Kidney (tissue), 14 donors: ENCODE data around the gene RPS6KL1. TPM values are rescaled to one million over a fixed set of nuclear protein-coding genes. Genes with fewer than 3 reads are reported as not detected.

Experiments used
- DNase-seq, 5 donors: peaks; one replicate each; pipeline ENCODE4 v3.0.0-alpha.2; 2013 to 2020
- FAIRE-seq: peaks from 2 replicates; lab custom pipeline; 2012; peaks lifted over from hg19 to GRCh38; lab: Jason Lieb, UNC
- H3K27ac ChIP-seq, 2 donors: one replicate each; pipeline ENCODE4 v1.7.0; 2013; ENCODE audit warnings: low read depth in 2 of 2, low read length in 2 of 2, inconsistent platforms in 1 of 2
- H3K27me3 ChIP-seq: one replicate; pipeline ENCODE4 v1.7.1; 2013; ENCODE audit warnings: low read length, inconsistent platforms; ENCODE audit not compliant: control insufficient read depth, insufficient read depth
- H3K36me3 ChIP-seq, 3 donors: one replicate each; pipeline versions ENCODE4 v1.7.0 to v1.7.1; 2013; ENCODE audit warnings: low read length in 3 of 3, control low read depth in 1 of 3, inconsistent platforms in 1 of 3; ENCODE audit not compliant: insufficient read depth in 3 of 3, control insufficient read depth in 2 of 3
- H3K4me1 ChIP-seq, 3 donors: one replicate each; pipeline versions ENCODE4 v1.7.0 to v1.7.1; 2013; ENCODE audit warnings: low read length in 3 of 3, inconsistent platforms in 1 of 3, low read depth in 1 of 3; ENCODE audit not compliant: control insufficient read depth in 2 of 3, insufficient read depth in 2 of 3
- H3K4me3 ChIP-seq, 3 donors: one replicate each; pipeline versions ENCODE4 v1.7.0 to v1.8.1; 2013; ENCODE audit warnings: low read length in 3 of 3, control low read depth in 1 of 3, inconsistent platforms in 1 of 3
- H3K9ac ChIP-seq, 3 donors: one replicate each; pipeline versions ENCODE4 v1.7.0 to v1.7.1; 2013; ENCODE audit warnings: low read length in 3 of 3, control low read depth in 1 of 3, inconsistent platforms in 1 of 3
- H3K9me3 ChIP-seq, 3 donors: one replicate each; pipeline versions ENCODE4 v1.7.0 to v1.7.1; 2013; ENCODE audit warnings: low read length in 3 of 3, control low read depth in 1 of 3, inconsistent platforms in 1 of 3; ENCODE audit not compliant: control insufficient read depth in 2 of 3, insufficient read depth in 1 of 3
- intact Hi-C: fragments of 100-400 bp; cut with DNase I; formaldehyde crosslinking; loops from one replicate; pipeline ENCODE4 v1.11.1; 2022
- polyA plus RNA-seq: library from polyadenylated mRNA; stranded (reverse); fragments of 350-450 nt; fragmentation: Illumina TruSeq; extraction: RNeasy Lipid Tissue Mini Kit (QIAGEN cat#74804); gene quantifications from one replicate; pipeline ENCODE4 v1.2.3, GENCODE V29; 2014; ENCODE audit warnings: low read depth, low replicate concordance; ENCODE audit not compliant: insufficient read depth
- total RNA-seq: library from RNA; stranded (reverse); fragmentation: NEBNext Ultra II Directional; extraction: Animal tissue kit (Norgen Biotek cat#: 25700); gene quantifications from one replicate; pipeline ENCODE4 v1.2.1, GENCODE V29; 2021
- TF ChIP-seq, protein P1 (sequence below): IDR thresholded peaks from 3 replicates; pipeline ENCODE4 v1.5.1; 2012; ENCODE audit warnings: mild to moderate bottlenecking, moderate library complexity, borderline replicate concordance; ENCODE audit not compliant: insufficient read depth; ENCODE audit errors: extremely low read depth
- donor health status: control.
- donor health status: control.
- donor health status: control.
- donor health status: control.
- donor health status: control.
- donor health status: DM: yes; HTN: yes; CAD: no.
- donor health status: Normal renal cell carcinoma (clear cell type).

Gene RPS6KL1
- total and polyA plus RNA-seq, 2 donors from 2014 or later = 3.7 to 7.9 TPM

DNA sequence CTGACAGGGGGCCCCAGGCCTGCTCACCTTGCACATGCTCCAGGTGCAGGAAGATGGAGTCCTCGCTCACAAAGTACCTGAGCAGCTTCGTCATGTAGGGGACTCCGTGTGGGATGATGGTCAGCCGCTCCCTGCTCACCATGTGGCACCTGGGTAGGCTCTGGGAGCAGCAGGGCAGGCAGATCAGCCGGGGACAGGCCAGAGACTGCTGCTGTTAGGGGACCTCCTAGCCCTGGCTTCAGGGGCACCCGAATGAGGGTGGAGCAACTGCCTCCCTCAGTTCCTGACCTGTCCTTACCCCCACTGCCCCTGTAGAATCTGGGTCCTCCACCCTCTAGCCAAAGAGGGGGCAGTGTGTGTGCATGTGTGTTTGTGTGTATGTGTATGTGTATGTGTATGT lies 11.8 kb downstream of the RPS6KL1 start:
- intact Hi-C loops = no loop called here
- H3K36me3 ChIP-seq = peaks cover 0 to 2% (median 0%) of the 10 kb centered on the region in 3 donors
- no peaks in the 10 kb centered on the region for H3K9me3 ChIP-seq
- H3K4me1 ChIP-seq = peaks cover 0 to 12% (median 0%) of the 10 kb centered on the region in 3 donors
- no peak for DNase-seq
- H3K27me3 ChIP-seq = no peaks in the 10 kb centered on the region
- H3K9ac ChIP-seq = no peak overlapping the region
- FAIRE-seq = no peak
- TF ChIP-seq, protein P1, sequence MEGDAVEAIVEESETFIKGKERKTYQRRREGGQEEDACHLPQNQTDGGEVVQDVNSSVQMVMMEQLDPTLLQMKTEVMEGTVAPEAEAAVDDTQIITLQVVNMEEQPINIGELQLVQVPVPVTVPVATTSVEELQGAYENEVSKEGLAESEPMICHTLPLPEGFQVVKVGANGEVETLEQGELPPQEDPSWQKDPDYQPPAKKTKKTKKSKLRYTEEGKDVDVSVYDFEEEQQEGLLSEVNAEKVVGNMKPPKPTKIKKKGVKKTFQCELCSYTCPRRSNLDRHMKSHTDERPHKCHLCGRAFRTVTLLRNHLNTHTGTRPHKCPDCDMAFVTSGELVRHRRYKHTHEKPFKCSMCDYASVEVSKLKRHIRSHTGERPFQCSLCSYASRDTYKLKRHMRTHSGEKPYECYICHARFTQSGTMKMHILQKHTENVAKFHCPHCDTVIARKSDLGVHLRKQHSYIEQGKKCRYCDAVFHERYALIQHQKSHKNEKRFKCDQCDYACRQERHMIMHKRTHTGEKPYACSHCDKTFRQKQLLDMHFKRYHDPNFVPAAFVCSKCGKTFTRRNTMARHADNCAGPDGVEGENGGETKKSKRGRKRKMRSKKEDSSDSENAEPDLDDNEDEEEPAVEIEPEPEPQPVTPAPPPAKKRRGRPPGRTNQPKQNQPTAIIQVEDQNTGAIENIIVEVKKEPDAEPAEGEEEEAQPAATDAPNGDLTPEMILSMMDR = no peak
- no peak overlapping the region for H3K4me3 ChIP-seq
- H3K27ac ChIP-seq = no peak overlapping the region

DNA sequence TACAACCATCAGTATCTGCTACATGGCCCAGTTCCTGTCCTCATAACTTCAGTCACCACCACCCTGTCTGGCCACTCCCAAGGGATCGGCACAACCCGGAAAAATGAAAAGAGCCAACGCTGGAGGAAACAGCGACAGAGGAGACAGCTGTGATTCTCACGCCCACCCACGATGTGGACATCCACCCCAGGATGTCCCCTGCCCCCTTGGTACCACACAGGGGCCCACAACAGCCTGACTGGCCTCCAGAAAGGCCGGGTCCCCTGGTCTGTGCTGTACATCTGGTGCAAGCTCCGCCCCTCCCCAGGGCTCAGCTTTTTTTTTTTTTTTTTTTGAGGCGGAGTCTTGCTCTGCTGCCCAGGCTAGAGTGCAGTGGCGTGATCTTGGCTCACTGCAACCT lies 12.5 kb downstream of the RPS6KL1 start:
- H3K9ac ChIP-seq = no peak overlapping the region
- peaks cover 0 to 12% (median 0%) of the 10 kb centered on the region in 3 donors for H3K4me1 ChIP-seq
- DNase-seq = peak in 1 of 5 donors; percentile 51
- intact Hi-C loops = no loop called here
- no peak overlapping the region for H3K4me3 ChIP-seq
- H3K27ac ChIP-seq = no peak overlapping the region
- TF ChIP-seq, protein P1 = no peak
- H3K36me3 ChIP-seq = peaks cover 0 to 2% (median 0%) of the 10 kb centered on the region in 3 donors
- H3K9me3 ChIP-seq = no peaks in the 10 kb centered on the region
- no peaks in the 10 kb centered on the region for H3K27me3 ChIP-seq
- no peak for FAIRE-seq

DNA sequence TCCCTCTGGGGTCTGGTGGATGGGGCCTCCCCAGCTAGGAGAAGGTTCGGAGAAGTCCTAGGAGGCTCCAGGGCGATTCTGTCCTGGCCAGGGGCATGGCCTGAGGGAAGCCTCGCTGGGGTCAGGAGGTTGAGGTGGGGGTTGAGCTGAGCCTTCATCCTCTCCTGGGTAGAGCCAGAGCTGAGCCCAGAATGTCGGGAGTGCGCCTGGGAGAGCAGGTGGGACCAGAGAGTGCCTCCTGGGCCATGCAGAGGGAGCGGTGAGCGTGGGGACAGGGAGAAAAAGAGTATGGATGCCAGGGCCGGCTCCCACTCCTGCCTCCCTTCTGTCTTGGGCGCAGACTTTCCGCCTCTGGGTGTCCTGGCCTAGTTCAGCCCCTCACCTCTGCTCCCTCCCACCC lies 13.1 kb downstream of the RPS6KL1 start:
- no peak for FAIRE-seq
- TF ChIP-seq, protein P1 = no peak
- H3K27me3 ChIP-seq = no peaks in the 10 kb centered on the region

DNA sequence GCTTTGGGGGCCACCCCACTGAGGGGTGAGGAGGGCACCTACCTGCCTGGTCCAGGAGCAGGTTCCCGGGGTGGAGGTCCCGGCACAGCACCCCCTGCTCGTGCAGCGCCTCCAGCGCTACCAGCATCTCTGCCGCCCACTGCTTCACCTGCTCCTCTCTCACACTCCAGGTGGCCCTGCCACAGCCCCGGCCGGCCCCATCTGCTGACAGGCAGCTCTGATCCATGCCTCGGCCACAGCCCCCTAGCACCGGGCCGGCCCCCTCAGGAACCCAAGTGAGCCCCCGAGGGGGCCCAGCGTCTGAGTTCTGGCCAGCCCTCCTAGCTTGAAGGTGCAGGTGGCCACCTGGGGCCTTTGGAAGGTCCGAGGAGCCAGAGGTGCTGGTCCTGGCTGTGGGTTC lies 13.6 kb downstream of the RPS6KL1 start:
- H3K36me3 ChIP-seq = peaks cover 0 to 4% (median 3%) of the 10 kb centered on the region in 3 donors
- DNase-seq (peak in 1 of 5 donors; percentile 73), FAIRE-seq (no peak)
- H3K4me1 ChIP-seq = peaks cover 0 to 12% (median 0%) of the 10 kb centered on the region in 3 donors
- no peaks in the 10 kb centered on the region for H3K27me3 ChIP-seq
- H3K27ac ChIP-seq = no peak overlapping the region
- TF ChIP-seq, protein P1 = no peak
- no peak overlapping the region for H3K9ac ChIP-seq
- H3K4me3 ChIP-seq = no peak overlapping the region
- H3K9me3 ChIP-seq = no peaks in the 10 kb centered on the region
- intact Hi-C loops = loop anchor here (5.0 kb wide), 1 partner anchor 47 kb away; no protein-coding TSS in a partner anchor

More for the DNA sequence above, 13.1 kb downstream of the RPS6KL1 start:
- Histone ChIP-seq H3K27ac (no peak overlapping the region), H3K4me1 (peaks cover 0 to 12% (median 0%) of the 10 kb centered on the region in 3 donors), H3K9ac (no peak overlapping the region), H3K4me3 (no peak overlapping the region), H3K36me3 (peaks cover 0 to 2% (median 0%) of the 10 kb centered on the region in 3 donors), H3K9me3 (no peaks in the 10 kb centered on the region)
- intact Hi-C loops = loop anchor here (5.0 kb wide), 1 partner anchor 48 kb away; no protein-coding TSS in a partner anchor
- DNase-seq = peak in 1 of 5 donors; percentile 60
